Natural killer cell (primary cell): ENCODE results near the gene SNAI3. TPM values are rescaled to one million over a fixed set of nuclear protein-coding genes. Genes with fewer than 3 reads are reported as not detected.

Source experiments
- ATAC-seq, 3 donors: fragments of 150-1000 bp in 2 of 3; fragments of 200-7000 bp in 1 of 3; cut with Tn5 transposase; 1 replicate in 1 of 3; 2 replicates in 2 of 3; pipeline ENCODE4 v1.10.0; 2021; ENCODE audit warnings: mild to moderate bottlenecking in 2 of 3, moderate library complexity in 2 of 3
- DNase-seq, 2 donors: peaks; one replicate each; pipeline versions ENCODE4 v3.0.0 to v3.0.0-alpha.2; 2013 to 2021; ENCODE audit warnings: mixed read lengths in 1 of 2
- H3K27ac ChIP-seq: one replicate; pipeline ENCODE4 v1.5.1; 2013; ENCODE audit warnings: mild to moderate bottlenecking, low read length
- H3K27me3 ChIP-seq: one replicate; pipeline ENCODE4 v1.6.1; 2013; ENCODE audit warnings: low read length; ENCODE audit not compliant: control insufficient read depth, insufficient read depth
- H3K36me3 ChIP-seq: one replicate; pipeline ENCODE4 v1.6.1; 2013; ENCODE audit warnings: low read length; ENCODE audit not compliant: control insufficient read depth, insufficient read depth
- H3K4me1 ChIP-seq: one replicate; pipeline ENCODE4 v1.6.1; 2013; ENCODE audit warnings: low read length; ENCODE audit not compliant: control insufficient read depth, insufficient read depth
- H3K4me3 ChIP-seq: one replicate; pipeline ENCODE4 v1.5.1; 2013; ENCODE audit warnings: low read length
- H3K9me3 ChIP-seq: one replicate; pipeline ENCODE4 v1.6.1; 2013; ENCODE audit warnings: low read length; ENCODE audit not compliant: control insufficient read depth, insufficient read depth
- H3K27ac Mint-ChIP-seq, 2 donors: one replicate each; pipeline ENCODE4 v1.8.0; 2022; ENCODE audit warnings: mild to moderate bottlenecking in 2 of 2, mixed read lengths in 2 of 2, moderate library complexity in 1 of 2
- H3K27me3 Mint-ChIP-seq, 2 donors: one replicate each; pipeline ENCODE4 v1.8.0; 2022; ENCODE audit warnings: low read depth in 2 of 2, mixed read lengths in 2 of 2
- H3K36me3 Mint-ChIP-seq: one replicate; pipeline ENCODE4 v1.8.0; 2022; ENCODE audit warnings: mixed read lengths
- H3K4me1 Mint-ChIP-seq, 2 donors: one replicate each; pipeline ENCODE4 v1.8.0; 2022; ENCODE audit warnings: mixed read lengths in 2 of 2
- H3K4me3 Mint-ChIP-seq: one replicate; pipeline ENCODE4 v1.8.0; 2022; ENCODE audit warnings: mild to moderate bottlenecking, moderate library complexity, mixed read lengths
- H3K9me3 Mint-ChIP-seq, 2 donors: one replicate each; pipeline ENCODE4 v1.8.0; 2022; ENCODE audit warnings: mixed read lengths in 2 of 2
- WGBS: methylation state at CpG from one replicate; pipeline ENCODE4 v1.1.7; 2013; ENCODE audit warnings: missing lambda C conversion rate; ENCODE audit not compliant: insufficient coverage; 5-methylcytosine and 5-hydroxymethylcytosine counted together
- intact Hi-C: fragments of 100-400 bp; cut with micrococcal nuclease; formaldehyde crosslinking; loops from one replicate; pipeline ENCODE4 v1.14.2; 2022
- total RNA-seq, 4 donors: library from RNA; stranded (reverse); fragments of 120-200 nt in 1 of 4; gene quantifications; one replicate each; pipeline versions ENCODE4 v1.2.3 to v1.2.4, GENCODE V29; 2013 to 2022
- TF ChIP-seq, protein P1 (sequence below): fragments of 200-600 bp; IDR thresholded peaks from one replicate; pipeline ENCODE4 v1.8.0; 2022; ENCODE audit warnings: antibody characterized with exemption

SNAI3 gene
- total RNA-seq, 3 donors from 2014 or later (not counting 1 experiment from before 2014, with no cell fraction given) = 8.2 to 9.2 (median 8.4) TPM

DNA sequence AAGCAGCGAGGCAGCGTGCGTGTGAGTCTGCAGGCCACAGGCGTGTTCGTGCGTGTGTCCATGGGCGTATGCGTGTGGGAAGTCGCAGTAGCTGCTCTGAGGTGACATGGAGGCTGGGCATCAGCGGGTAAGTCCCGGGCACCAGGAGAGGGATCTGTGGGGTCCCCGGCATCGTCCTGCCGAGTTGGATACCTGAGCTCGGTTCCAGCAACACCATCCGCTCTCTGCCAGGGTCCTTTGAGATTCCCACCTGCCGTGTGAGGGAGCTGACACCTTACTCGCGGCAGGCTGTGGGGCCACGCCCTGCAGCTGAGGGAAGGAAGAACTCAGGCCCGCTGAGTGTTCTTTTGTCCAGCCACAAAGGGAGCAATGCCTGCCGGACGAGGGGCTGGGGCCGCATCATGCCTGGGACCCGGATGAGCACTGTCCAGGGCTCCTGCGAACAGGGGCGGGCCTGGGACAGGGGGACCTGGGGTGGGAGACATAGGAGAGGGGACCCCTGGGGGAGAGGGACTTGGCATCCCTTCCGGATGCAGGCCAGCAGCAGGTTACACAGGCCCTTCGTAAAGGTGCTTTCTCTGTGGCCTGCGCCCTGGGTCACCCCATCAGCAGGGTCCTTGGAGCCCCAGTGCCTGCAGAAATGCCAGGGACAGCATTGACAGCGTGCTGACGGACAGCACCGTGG lies 5.0 kb upstream of the SNAI3 start:
- 91% methylated on average over 33 of the region's 33 CpGs for WGBS
- H3K27ac Mint-ChIP-seq = no peak overlapping the region
- peaks cover 14 to 36% of the 10 kb centered on the region in 2 donors for H3K4me1 Mint-ChIP-seq
- ATAC-seq (no peak), DNase-seq (no peak)
- peak overlapping the region; percentile 45 for H3K4me3 Mint-ChIP-seq
- H3K9me3 Mint-ChIP-seq = no peaks in the 10 kb centered on the region
- no peak overlapping the region for H3K4me3 ChIP-seq
- peaks cover 15% of the 10 kb centered on the region for H3K36me3 ChIP-seq
- intact Hi-C loops = no loop called here
- no peaks in the 10 kb centered on the region for H3K36me3 Mint-ChIP-seq
- H3K9me3 ChIP-seq = no peaks in the 10 kb centered on the region
- no peaks in the 10 kb centered on the region for H3K27me3 Mint-ChIP-seq
- no peaks in the 10 kb centered on the region for H3K27me3 ChIP-seq
- H3K27ac ChIP-seq = no peak overlapping the region
- H3K4me1 ChIP-seq = peaks cover 52% of the 10 kb centered on the region
- TF ChIP-seq, protein P1, sequence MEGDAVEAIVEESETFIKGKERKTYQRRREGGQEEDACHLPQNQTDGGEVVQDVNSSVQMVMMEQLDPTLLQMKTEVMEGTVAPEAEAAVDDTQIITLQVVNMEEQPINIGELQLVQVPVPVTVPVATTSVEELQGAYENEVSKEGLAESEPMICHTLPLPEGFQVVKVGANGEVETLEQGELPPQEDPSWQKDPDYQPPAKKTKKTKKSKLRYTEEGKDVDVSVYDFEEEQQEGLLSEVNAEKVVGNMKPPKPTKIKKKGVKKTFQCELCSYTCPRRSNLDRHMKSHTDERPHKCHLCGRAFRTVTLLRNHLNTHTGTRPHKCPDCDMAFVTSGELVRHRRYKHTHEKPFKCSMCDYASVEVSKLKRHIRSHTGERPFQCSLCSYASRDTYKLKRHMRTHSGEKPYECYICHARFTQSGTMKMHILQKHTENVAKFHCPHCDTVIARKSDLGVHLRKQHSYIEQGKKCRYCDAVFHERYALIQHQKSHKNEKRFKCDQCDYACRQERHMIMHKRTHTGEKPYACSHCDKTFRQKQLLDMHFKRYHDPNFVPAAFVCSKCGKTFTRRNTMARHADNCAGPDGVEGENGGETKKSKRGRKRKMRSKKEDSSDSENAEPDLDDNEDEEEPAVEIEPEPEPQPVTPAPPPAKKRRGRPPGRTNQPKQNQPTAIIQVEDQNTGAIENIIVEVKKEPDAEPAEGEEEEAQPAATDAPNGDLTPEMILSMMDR = no peak

DNA sequence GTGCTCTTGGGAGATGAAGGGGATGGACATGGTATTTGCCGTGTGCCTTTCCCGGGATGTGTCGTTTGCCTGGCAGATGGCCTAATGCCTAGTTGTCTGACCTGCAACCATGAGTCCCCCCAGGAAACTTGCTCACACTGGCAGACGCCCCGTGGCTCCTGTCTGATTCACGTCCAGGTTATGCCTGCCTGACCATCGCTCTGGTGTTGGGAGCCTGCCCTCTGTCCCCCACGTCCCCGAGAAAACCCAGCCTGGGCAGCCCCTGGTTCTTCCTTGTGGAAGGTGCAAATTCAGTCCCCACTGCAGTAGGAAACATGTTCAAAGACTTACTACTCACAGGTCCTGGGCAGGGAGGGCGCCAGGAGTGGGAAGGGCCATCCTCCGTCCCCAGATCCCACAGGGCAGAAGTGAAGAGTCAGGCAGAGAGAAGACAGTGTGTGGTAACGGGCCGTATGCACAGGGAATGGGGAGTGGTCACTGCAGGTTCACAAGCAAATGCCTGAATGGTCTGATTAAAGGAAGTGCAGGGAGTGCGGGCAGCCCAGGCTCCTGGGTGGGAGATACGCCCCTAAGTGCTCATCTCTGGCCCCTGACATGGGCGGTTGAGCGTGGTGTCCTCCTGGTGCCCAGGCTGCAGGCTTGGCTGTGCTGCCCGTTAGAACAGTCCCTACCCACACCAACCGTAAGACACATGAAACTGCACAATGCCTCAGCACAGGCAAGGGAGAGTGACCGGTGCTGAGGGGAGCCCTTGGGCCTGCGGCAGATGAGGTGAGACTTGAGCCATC lies 4.2 kb upstream of the SNAI3 start:
- H3K9me3 ChIP-seq = no peaks in the 10 kb centered on the region
- intact Hi-C loops = no loop called here
- H3K4me1 ChIP-seq = peaks cover 57% of the 10 kb centered on the region
- H3K27ac ChIP-seq = no peak overlapping the region
- Mint-ChIP-seq H3K36me3 (no peaks in the 10 kb centered on the region), H3K4me1 (peaks cover 14 to 36% of the 10 kb centered on the region in 2 donors), H3K4me3 (peak overlapping the region; percentile 45), H3K9me3 (no peaks in the 10 kb centered on the region), H3K27ac (peak overlapping the region in 1 of 2 donors; percentile 70), H3K27me3 (no peaks in the 10 kb centered on the region)
- peaks cover 8% of the 10 kb centered on the region for H3K36me3 ChIP-seq
- no peaks in the 10 kb centered on the region for H3K27me3 ChIP-seq
- no peak overlapping the region for H3K4me3 ChIP-seq
- 89% methylated on average over 21 of the region's 21 CpGs for WGBS
- no peak for ATAC-seq
- TF ChIP-seq, protein P1 = no peak
- no peak for DNase-seq

DNA sequence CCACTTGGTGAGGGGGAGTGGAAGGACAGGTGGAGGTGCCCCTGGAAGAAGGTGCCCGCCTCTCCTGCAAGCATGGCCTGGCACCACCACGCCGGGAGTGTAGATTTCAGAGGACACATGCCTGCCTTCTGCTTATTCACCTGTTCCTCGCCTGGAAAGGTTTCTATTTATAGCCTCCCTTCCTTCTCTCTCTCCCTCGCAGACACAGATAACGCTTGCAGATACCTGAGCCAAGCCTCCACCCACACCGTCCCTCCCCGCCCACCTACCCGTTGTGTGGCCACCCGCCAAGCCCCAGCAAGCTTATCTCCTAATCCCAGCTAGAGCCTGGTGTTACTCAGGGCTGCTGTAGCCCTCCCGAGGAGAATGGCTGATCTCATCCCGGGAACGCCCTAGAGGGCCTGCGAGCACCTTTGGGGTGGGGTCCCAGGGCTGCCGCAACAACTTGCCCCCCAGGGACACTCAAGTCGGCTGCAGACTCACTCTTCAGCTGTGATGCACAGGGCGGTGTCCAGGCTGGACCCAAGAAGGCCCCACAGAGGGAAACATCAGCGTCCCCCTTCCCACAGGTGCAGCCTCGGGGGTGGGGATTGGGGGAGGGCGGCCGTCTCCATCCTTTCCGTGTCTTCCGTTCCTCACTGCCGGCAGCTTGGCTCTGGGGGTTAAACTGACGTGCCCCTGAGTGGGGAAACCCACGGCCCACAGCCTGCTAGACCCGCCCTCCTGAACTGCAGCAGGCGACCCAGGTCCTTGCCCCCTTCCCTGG lies 1.9 kb upstream of the SNAI3 start:
- Mint-ChIP-seq H3K9me3 (no peaks in the 10 kb centered on the region), H3K27me3 (no peaks in the 10 kb centered on the region), H3K4me1 (peaks cover 14 to 48% of the 10 kb centered on the region in 2 donors), H3K4me3 (peak overlapping the region; percentile 49), H3K36me3 (no peaks in the 10 kb centered on the region), H3K27ac (no peak overlapping the region)
- Histone ChIP-seq H3K4me3 (no peak overlapping the region), H3K4me1 (peaks cover 63% of the 10 kb centered on the region), H3K9me3 (no peaks in the 10 kb centered on the region), H3K27ac (no peak overlapping the region), H3K27me3 (no peaks in the 10 kb centered on the region), H3K36me3 (no peaks in the 10 kb centered on the region)
- TF ChIP-seq, protein P1 = no peak
- no peak for ATAC-seq
- DNase-seq = no peak
- WGBS = 65% methylated on average over 28 of the region's 28 CpGs
- intact Hi-C loops = loop anchor here (5.0 kb wide), 1 partner anchor 51 kb away; the partner anchor contains the start of gene IL17C
